Measurements from ENCODE around the gene NHEJ1.

DNA sequence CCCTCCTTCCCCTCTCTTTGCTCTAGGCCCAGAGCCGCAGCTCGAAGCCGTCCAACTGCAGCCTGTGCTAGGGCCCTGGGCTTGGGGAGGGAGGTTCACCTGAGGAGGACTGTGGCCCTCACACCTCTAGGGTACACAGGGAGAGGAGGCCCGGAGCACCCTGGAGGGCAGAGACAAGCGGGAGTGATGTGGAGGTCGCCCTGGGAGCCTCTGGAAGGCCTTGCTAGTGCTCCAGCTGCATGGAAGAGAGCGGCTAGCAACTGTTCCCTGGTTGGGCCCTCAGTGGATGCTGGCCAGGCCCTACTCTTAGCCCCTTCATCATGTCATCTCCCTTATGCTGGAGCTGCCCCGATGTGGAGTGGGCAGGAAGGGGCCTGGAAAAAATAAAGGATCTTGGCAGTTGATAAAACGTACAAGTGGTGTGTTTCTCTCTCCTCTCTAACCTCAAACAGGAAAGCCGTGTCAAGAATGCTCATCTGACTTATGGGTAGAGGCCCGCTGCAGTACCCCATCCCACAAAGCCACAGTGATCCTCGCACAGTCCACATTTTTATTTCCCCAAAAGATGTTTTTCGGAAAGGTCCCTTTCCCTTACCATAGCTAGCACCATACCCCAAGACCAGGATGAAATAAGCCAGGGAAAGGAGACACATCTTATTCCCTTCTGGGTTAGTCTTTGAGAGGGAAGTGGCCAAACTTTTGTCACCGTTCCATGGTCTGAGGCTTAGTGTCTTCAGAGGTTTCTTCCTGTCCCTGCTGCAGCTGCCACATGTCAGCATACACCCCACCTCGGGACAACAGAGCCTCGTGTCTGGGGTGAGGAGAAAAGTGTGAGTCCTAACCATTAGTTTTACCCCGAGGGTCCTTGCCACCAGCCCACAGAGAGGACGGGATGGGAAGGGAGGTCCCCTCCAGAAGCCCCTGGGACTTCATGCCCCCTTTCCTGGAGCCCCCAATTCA is 48.9 kb upstream of the NHEJ1 start:
- TF ChIP-seq POLR2AphosphoS5 (IDR thresholded peaks at IDR 0.05; ENCODE audit: low read depth, low read length) = no peak
- no peak for TF ChIP-seq POLR2A (IDR thresholded peaks at IDR 0.05; ENCODE audit: low read depth, low read length)
